GM12878 (cell line): ENCODE data around the gene CABP7. TPM values are rescaled to one million over a fixed set of nuclear protein-coding genes. Genes with fewer than 3 reads are reported as not detected.

Experiments
- ATAC-seq: fragments of 200-7000 bp; cut with Tn5 transposase; 3 replicates; pipeline ENCODE4 v1.9.1; 2020; ENCODE audit warnings: mild to moderate bottlenecking, moderate library complexity
- BruUV-seq: library from RNA; stranded (reverse); fragments of 400-500 nt; replicated peaks from 2 replicates; lab custom pipeline; 2021; lab: Mats Ljungman, UMichigan
- CTCF ChIA-PET: fragments of 300-600 bp; sonication (Branson Sonifier 250); formaldehyde crosslinking; extraction: SDS; loops from one replicate; lab custom pipeline; 2021; ENCODE audit warnings: inconsistent platforms; lab: Yijun Ruan, JAX
- POLR2A ChIA-PET: fragments of 350-600 bp; formaldehyde crosslinking; extraction: SDS; loops from one replicate; lab custom pipeline; 2021; ENCODE audit warnings: inconsistent platforms; lab: Charles Lee
- RAD21 ChIA-PET: fragments of 300-600 bp; sonication (Branson Sonifier 250); formaldehyde crosslinking; loops from one replicate; lab custom pipeline; 2023; ENCODE audit warnings: antibody characterized with exemption; ENCODE audit not compliant: unreplicated experiment; lab: Charles Lee
- SMC1A ChIA-PET: fragments of 300-600 bp; sonication (Branson Sonifier 250); formaldehyde crosslinking; loops from one replicate; lab custom pipeline; 2023; ENCODE audit not compliant: unreplicated experiment, uncharacterized antibody; lab: Charles Lee
- DNase-seq: peaks from one replicate; pipeline ENCODE4 v3.0.0-alpha.2; 2011; ENCODE audit warnings: low read depth, low spot score
- FAIRE-seq: peaks from 3 replicates; lab custom pipeline; 2011; peaks lifted over from hg19 to GRCh38; lab: Jason Lieb, UNC
- H2AFZ ChIP-seq: 2 replicates; pipeline ENCODE4 v1.6.0; 2011; ENCODE audit warnings: low read depth, low read length, control low read depth; ENCODE audit not compliant: control insufficient read depth
- H3K27ac ChIP-seq: 2 replicates; pipeline ENCODE4 v1.5.1; 2011; ENCODE audit warnings: control low read depth; ENCODE audit not compliant: control insufficient read depth, insufficient read depth
- H3K27me3 ChIP-seq, 2 experiments: replicated peaks in 1 of 2; 2 replicates each; pipeline versions ENCODE4 v1.6.0 to v1.6.1; 2011; ENCODE audit warnings: low read length in 1 of 2; ENCODE audit not compliant: control insufficient read depth in 2 of 2, insufficient read depth in 2 of 2
- H3K36me3 ChIP-seq, 2 experiments: 2 replicates each; pipeline ENCODE4 v1.5.1; 2011; ENCODE audit warnings: low read length in 1 of 2; ENCODE audit not compliant: control insufficient read depth in 2 of 2, insufficient read depth in 2 of 2
- H3K4me1 ChIP-seq: 2 replicates; pipeline ENCODE4 v1.6.1; 2011; ENCODE audit warnings: mild to moderate bottlenecking, low read length, moderate library complexity, mixed read lengths; ENCODE audit not compliant: control insufficient read depth, insufficient read depth
- H3K4me2 ChIP-seq: 2 replicates; pipeline ENCODE4 v1.6.0; 2011; ENCODE audit warnings: control low read depth; ENCODE audit not compliant: control insufficient read depth, insufficient read depth
- H3K4me3 ChIP-seq: fragments of 200-600 bp; sonication (generic); 2 replicates; pipeline ENCODE4 v1.5.1; 2016
- H3K79me2 ChIP-seq: 2 replicates; pipeline ENCODE4 v1.6.0; 2011; ENCODE audit warnings: low read length; ENCODE audit not compliant: control insufficient read depth, insufficient read depth
- H3K9ac ChIP-seq: 2 replicates; pipeline ENCODE4 v1.8.0; 2011; ENCODE audit warnings: low read length, control low read depth, mixed read lengths; ENCODE audit not compliant: control insufficient read depth, insufficient read depth
- H3K9me3 ChIP-seq: replicated peaks from 3 replicates; pipeline ENCODE4 v1.5.1; 2011; ENCODE audit warnings: mild to moderate bottlenecking, low read length; ENCODE audit not compliant: control insufficient read depth, insufficient read depth
- H4K20me1 ChIP-seq: 2 replicates; pipeline ENCODE4 v1.6.0; 2011; ENCODE audit not compliant: control insufficient read depth, insufficient read depth
- CBX3 ChIP-seq: fragments of 200-600 bp; sonication (generic); IDR thresholded peaks from 2 replicates; pipeline ENCODE4 v1.6.1; 2016; ENCODE audit warnings: low read depth, borderline replicate concordance
- CHD1 ChIP-seq: IDR thresholded peaks from 2 replicates; pipeline ENCODE4 v1.6.1; 2012; ENCODE audit warnings: low read depth, low read length, improper control_type of control experiment
- CREB1 ChIP-seq: IDR thresholded peaks from 2 replicates; pipeline ENCODE4 v1.6.1; 2012; ENCODE audit warnings: low read depth, mild to moderate bottlenecking, inconsistent platforms
- DPF2 ChIP-seq: fragments of 450-650 bp; IDR thresholded peaks from 2 replicates; pipeline ENCODE4 v1.6.1; 2017; ENCODE audit warnings: mild to moderate bottlenecking
- E2F8 ChIP-seq: fragments of 450-650 bp; IDR thresholded peaks from 2 replicates; pipeline ENCODE4 v1.6.1; 2018; ENCODE audit warnings: mild to moderate bottlenecking, low read depth, moderate library complexity; ENCODE audit not compliant: partially characterized antibody
- EGR1 ChIP-seq, 2 experiments: IDR thresholded peaks; 1 replicate in 1 of 2; 2 replicates in 1 of 2; pipeline ENCODE4 v1.6.1; 2011 to 2012; ENCODE audit warnings: low read depth in 2 of 2, low read length in 2 of 2, borderline replicate concordance in 1 of 2, mild to moderate bottlenecking in 1 of 2, moderate library complexity in 1 of 2
- KDM1A ChIP-seq: fragments of 200-600 bp; sonication (generic); IDR thresholded peaks from 2 replicates; pipeline ENCODE4 v1.6.1; 2016; ENCODE audit warnings: borderline replicate concordance
- NFYA ChIP-seq: IDR thresholded peaks from 2 replicates; pipeline ENCODE4 v1.6.1; 2011; ENCODE audit warnings: low read depth, mild to moderate bottlenecking, low read length, improper control_type of control experiment, borderline replicate concordance
- PAX5 ChIP-seq: IDR thresholded peaks from 2 replicates; pipeline ENCODE4 v1.6.1; 2011; ENCODE audit warnings: low read depth, low read length, borderline replicate concordance
- PKNOX1 ChIP-seq: fragments of 450-650 bp; IDR thresholded peaks from 2 replicates; pipeline ENCODE4 v1.6.1; 2016; ENCODE audit warnings: mild to moderate bottlenecking
- POU2F2 ChIP-seq: IDR thresholded peaks from 3 replicates; pipeline ENCODE4 v1.6.1; 2011; ENCODE audit warnings: low read depth, mild to moderate bottlenecking, low read length, borderline replicate concordance
- REST ChIP-seq: IDR thresholded peaks from 2 replicates; pipeline ENCODE4 v1.6.1; 2012; ENCODE audit warnings: mild to moderate bottlenecking, low read depth, low read length
- SIX5 ChIP-seq: IDR thresholded peaks from 2 replicates; pipeline ENCODE4 v1.6.1; 2011; ENCODE audit warnings: mild to moderate bottlenecking, low read depth, low read length, moderate library complexity; ENCODE audit not compliant: severe bottlenecking
- TCF7 ChIP-seq: IDR thresholded peaks from 2 replicates; pipeline ENCODE4 v1.6.1; 2014; ENCODE audit warnings: antibody characterized with exemption, borderline replicate concordance
- ZZZ3 ChIP-seq: IDR thresholded peaks from 2 replicates; pipeline ENCODE4 v1.6.1; 2011; ENCODE audit warnings: low read depth; ENCODE audit not compliant: control insufficient read depth, insufficient read length
- WGBS: methylation state at CpG from one replicate; pipeline ENCODE4 v1.1.6; 2016; ENCODE audit warnings: low lambda C conversion rate; ENCODE audit not compliant: insufficient replicate concordance, insufficient coverage; ENCODE audit errors: missing lambda C conversion rate; 5-methylcytosine and 5-hydroxymethylcytosine counted together
- in situ Hi-C: fragments of 300-500 bp; cut with MboI; formaldehyde crosslinking; loops from 9 replicates; pipeline ENCODE4 v1.14.3; 2018; ENCODE audit warnings: mixed read lengths
- intact Hi-C: fragments of 100-400 bp; cut with micrococcal nuclease; formaldehyde crosslinking; loops from one replicate; pipeline ENCODE4 v1.14.2; 2022; ENCODE audit not compliant: unreplicated experiment
- polyA plus RNA-seq, 11 experiments: library from polyadenylated mRNA; depleted of rRNA in 4 of 11; unstranded in 6 of 11; stranded (reverse) in 5 of 11; fragments of >200 nt; fragmentation: Nextera tagmentation in 4 of 11; fragmentation: Illumina TruSeq in 1 of 11; extraction: Ambion mirVana in 4 of 11; extraction: Trizol in 1 of 11; gene quantifications; 1 replicate in 1 of 11; 2 replicates in 10 of 11; pipeline versions ENCODE4 v1.2.1 to v1.2.3, GENCODE V29; 2011 to 2016; ENCODE audit warnings: inconsistent platforms in 2 of 11, missing spikeins in 2 of 11, low read depth in 1 of 11
- total RNA-seq, 4 experiments: library from RNA; depleted of rRNA in 3 of 4; stranded (reverse); fragments of >200 nt in 3 of 4; fragmentation: Illumina TruSeq in 1 of 4; extraction: Trizol in 1 of 4; gene quantifications; 2 replicates each; pipeline versions ENCODE4 v1.2.1 to v1.2.3, GENCODE V29; 2013 to 2021

The CABP7 gene
- total and polyA plus RNA-seq, 10 of the 15 experiments (the other 5 are each of a cell fraction or from before 2014, with no cell fraction given), result 0.02 to 0.18 (median 0.05) TPM; not detected in 5

- SMC1A ChIA-PET, result no interaction called here
Measured at GRCh38 chr22:29707010-29707409, 12.8 kb upstream of the CABP7 start.

More at GRCh38 chr22:29707010-29707409, 12.8 kb upstream of the CABP7 start:
- RAD21 ChIA-PET, result no interaction called here
- no peak overlapping the region for H3K9ac ChIP-seq
- no peaks in the 10 kb centered on the region for H4K20me1 ChIP-seq
- TF ChIP-seq REST, result no peak
- no peak for TF ChIP-seq TCF7
- no peak for TF ChIP-seq CHD1
- no peak for TF ChIP-seq CREB1
- no peak for TF ChIP-seq CBX3
- TF ChIP-seq ZZZ3, result no peak
- TF ChIP-seq NFYA, result no peak
- TF ChIP-seq PAX5, result no peak
- TF ChIP-seq KDM1A, result no peak
- no peak for TF ChIP-seq EGR1 (IDR thresholded peaks at IDR 0.05; ENCODE audit: borderline replicate concordance in 1 of 2, low read depth in 2 of 2, low read length in 2 of 2)
- TF ChIP-seq E2F8, result no peak
- TF ChIP-seq DPF2, result no peak
- TF ChIP-seq POU2F2, result no peak
- no peak for TF ChIP-seq PKNOX1
- no peak for TF ChIP-seq SIX5
- intact Hi-C loops (no loop called here), in situ Hi-C loops (no loop called here)
- no peaks in the 10 kb centered on the region for H3K27me3 ChIP-seq
- no peak overlapping the region for H3K27ac ChIP-seq
- no peak overlapping the region for H3K4me3 ChIP-seq
- ATAC-seq (no peak), FAIRE-seq (no peak), DNase-seq (no peak)
- BruUV-seq, result no TSS peak
- no peaks in the 10 kb centered on the region for H3K36me3 ChIP-seq
- WGBS, result 38% methylated on average over 18 of the region's 18 CpGs
- H3K9me3 ChIP-seq, result no peaks in the 10 kb centered on the region
- POLR2A ChIA-PET, result no interaction called here
- CTCF ChIA-PET, result no interaction called here
- no peak overlapping the region for H3K4me2 ChIP-seq
- H3K79me2 ChIP-seq, result no peaks in the 10 kb centered on the region
- no peak overlapping the region for H2AFZ ChIP-seq
- 0 out of 2 replicates have a peak, but pooled peaks cover 3% of the 10 kb centered on the region for H3K4me1 ChIP-seq
